NCI-H2196 (cell line): ENCODE data around the gene DHX36.

Experiments used
- DNase-seq: peaks from one replicate; lab custom pipeline; 2025; ENCODE audit not compliant: unreplicated experiment; lab: John Stamatoyannopoulos, UW

The DHX36 gene

GRCh38 chr3:154323891-154324738, at the start of gene DHX36:
Gene DHX36, minus strand, starts transcription at chr3:154324487. Its CDS starts 71 bp downstream, at chr3:154324416.
- peak; percentile 97 for DNase-seq

- no peak for DNase-seq
Measured at GRCh38 chr3:154367221-154367620, 42.9 kb upstream of the DHX36 start.

GRCh38 chr3:154364849-154365248, 40.6 kb upstream of the DHX36 start:
- DNase-seq, result no peak

GRCh38 chr3:154361099-154361498, 36.8 kb upstream of the DHX36 start:
- DNase-seq, result no peak

GRCh38 chr3:154356009-154356408, 31.7 kb upstream of the DHX36 start:
- DNase-seq, result no peak

GRCh38 chr3:154349223-154349622, 24.9 kb upstream of the DHX36 start:
- no peak for DNase-seq

GRCh38 chr3:154345422-154346122, 21.3 kb upstream of the DHX36 start:
- no peak for DNase-seq

GRCh38 chr3:154338570-154338969, 14.3 kb upstream of the DHX36 start:
- DNase-seq, result no peak

GRCh38 chr3:154338008-154338407, 13.7 kb upstream of the DHX36 start:
- no peak for DNase-seq

- DNase-seq, result peak; percentile 27
Measured at GRCh38 chr3:154334973-154335420, 10.7 kb upstream of the DHX36 start.

- no peak for DNase-seq
Measured at GRCh38 chr3:154327871-154328270, 3.6 kb upstream of the DHX36 start.

GRCh38 chr3:154324919-154325318, 632 bp upstream of the DHX36 start:
- peak; percentile 43 for DNase-seq

- no peak for DNase-seq
Measured at GRCh38 chr3:154316974-154317767, 7.1 kb downstream of the DHX36 start.

- DNase-seq, result no peak
Measured at GRCh38 chr3:154314152-154314551, 10.1 kb downstream of the DHX36 start.

- no peak for DNase-seq
Measured at GRCh38 chr3:154310840-154311239, 13.4 kb downstream of the DHX36 start.

GRCh38 chr3:154307363-154307762, 16.9 kb downstream of the DHX36 start:
- no peak for DNase-seq

- DNase-seq, result no peak
Measured at GRCh38 chr3:154304936-154305335, 19.4 kb downstream of the DHX36 start.

- DNase-seq, result no peak
Measured at GRCh38 chr3:154304116-154304786, 20.0 kb downstream of the DHX36 start.

GRCh38 chr3:154301561-154301960, 22.7 kb downstream of the DHX36 start:
- no peak for DNase-seq

- no peak for DNase-seq
Measured at GRCh38 chr3:154294016-154294415, 30.3 kb downstream of the DHX36 start.

GRCh38 chr3:154290187-154290586, 34.1 kb downstream of the DHX36 start:
- DNase-seq, result no peak
